HepG2 (cell line): Measurements from ENCODE around the gene XRN1. TPM values are rescaled to one million over a fixed set of nuclear protein-coding genes. Genes with fewer than 3 reads are reported as not detected.
A peak's percentile ranks its signal among the peaks of the same experiment; 100 is the strongest.

Source experiments
- CHD2 ChIP-seq: IDR thresholded peaks from 2 replicates; pipeline ENCODE4 v1.6.1; 2011; ENCODE audit warnings: low read depth, low read length, improper control_type of control experiment
- GABPB1 ChIP-seq: IDR thresholded peaks from 2 replicates; pipeline ENCODE4 v1.6.1; 2016; ENCODE audit warnings: mild to moderate bottlenecking, missing genetic modification reagents, moderate library complexity, missing compliant biosample characterization
- KLF16 ChIP-seq, 2 experiments: sonication (generic) in 1 of 2; formaldehyde crosslinking in 1 of 2; IDR thresholded peaks; 2 replicates each; pipeline versions ENCODE4 v1.6.1 to v1.8.0; 2016 to 2023; ENCODE audit warnings: missing genetic modification reagents in 2 of 2, missing compliant biosample characterization in 1 of 2
- PHF21A ChIP-seq: sonication (generic); formaldehyde crosslinking; IDR thresholded peaks from 2 replicates; pipeline ENCODE4 v1.5.0; 2020; ENCODE audit warnings: mild to moderate bottlenecking, missing genetic modification reagents
- SMAD3 ChIP-seq: sonication (generic); formaldehyde crosslinking; IDR thresholded peaks from 2 replicates; pipeline ENCODE4 v1.4.0; 2020; ENCODE audit warnings: missing genetic modification reagents
- TCF7L2 ChIP-seq: IDR thresholded peaks from 2 replicates; pipeline ENCODE4 v1.6.1; 2011; ENCODE audit warnings: mild to moderate bottlenecking, low read depth, low read length, moderate library complexity
- TFDP1 ChIP-seq: IDR thresholded peaks from 2 replicates; pipeline ENCODE4 v1.6.1; 2016; ENCODE audit warnings: missing compliant biosample characterization, missing genetic modification reagents, borderline replicate concordance
- ZNF318 ChIP-seq: sonication (generic); formaldehyde crosslinking; IDR thresholded peaks from 2 replicates; pipeline ENCODE4 v1.4.0; 2020; ENCODE audit warnings: mild to moderate bottlenecking, missing genetic modification reagents
- ZNF33A ChIP-seq: sonication (generic); formaldehyde crosslinking; IDR thresholded peaks from 2 replicates; pipeline ENCODE4 v1.5.1; 2020; ENCODE audit warnings: missing genetic modification reagents, mild to moderate bottlenecking, moderate library complexity, borderline replicate concordance
- ZNF530 ChIP-seq: sonication (generic); formaldehyde crosslinking; IDR thresholded peaks from 2 replicates; pipeline ENCODE4 v1.5.0; 2020; ENCODE audit warnings: low read depth, mild to moderate bottlenecking, missing genetic modification reagents
- ZNF687 ChIP-seq: sonication (generic); formaldehyde crosslinking; IDR thresholded peaks from 2 replicates; pipeline ENCODE4 v1.5.1; 2020; ENCODE audit warnings: mild to moderate bottlenecking, missing genetic modification reagents, moderate library complexity
- polyA plus RNA-seq, 8 experiments: library from polyadenylated mRNA; depleted of rRNA in 3 of 8; stranded (reverse) in 7 of 8; unstranded in 1 of 8; fragments of >200 nt; fragmentation: Illumina TruSeq in 4 of 8; extraction: Trizol in 4 of 8; gene quantifications; 2 replicates each; pipeline versions ENCODE4 v1.2.1 to v1.2.3, GENCODE V29; 2011 to 2016; ENCODE audit warnings: low read depth in 4 of 8, missing spikeins in 1 of 8, mixed read lengths in 1 of 8; ENCODE audit not compliant: insufficient read depth in 1 of 8
- total RNA-seq, 5 experiments: library from RNA; depleted of rRNA; stranded (reverse); fragments of >200 nt; fragmentation: Illumina TruSeq; extraction: Trizol; gene quantifications; 2 replicates each; pipeline ENCODE4 v1.2.3, GENCODE V29; 2016; ENCODE audit warnings: low read depth in 1 of 5
- TF ChIP-seq, protein P1 (sequence below): sonication (generic); formaldehyde crosslinking; IDR thresholded peaks from 2 replicates; pipeline ENCODE4 v1.5.1; 2020; ENCODE audit warnings: missing genetic modification reagents, mild to moderate bottlenecking, borderline replicate concordance

The XRN1 gene
- total and polyA plus RNA-seq, 2 of the 13 experiments (the other 11 are each of a cell fraction or from before 2014, with no cell fraction given) = 13.2 to 13.3 TPM

DNA sequence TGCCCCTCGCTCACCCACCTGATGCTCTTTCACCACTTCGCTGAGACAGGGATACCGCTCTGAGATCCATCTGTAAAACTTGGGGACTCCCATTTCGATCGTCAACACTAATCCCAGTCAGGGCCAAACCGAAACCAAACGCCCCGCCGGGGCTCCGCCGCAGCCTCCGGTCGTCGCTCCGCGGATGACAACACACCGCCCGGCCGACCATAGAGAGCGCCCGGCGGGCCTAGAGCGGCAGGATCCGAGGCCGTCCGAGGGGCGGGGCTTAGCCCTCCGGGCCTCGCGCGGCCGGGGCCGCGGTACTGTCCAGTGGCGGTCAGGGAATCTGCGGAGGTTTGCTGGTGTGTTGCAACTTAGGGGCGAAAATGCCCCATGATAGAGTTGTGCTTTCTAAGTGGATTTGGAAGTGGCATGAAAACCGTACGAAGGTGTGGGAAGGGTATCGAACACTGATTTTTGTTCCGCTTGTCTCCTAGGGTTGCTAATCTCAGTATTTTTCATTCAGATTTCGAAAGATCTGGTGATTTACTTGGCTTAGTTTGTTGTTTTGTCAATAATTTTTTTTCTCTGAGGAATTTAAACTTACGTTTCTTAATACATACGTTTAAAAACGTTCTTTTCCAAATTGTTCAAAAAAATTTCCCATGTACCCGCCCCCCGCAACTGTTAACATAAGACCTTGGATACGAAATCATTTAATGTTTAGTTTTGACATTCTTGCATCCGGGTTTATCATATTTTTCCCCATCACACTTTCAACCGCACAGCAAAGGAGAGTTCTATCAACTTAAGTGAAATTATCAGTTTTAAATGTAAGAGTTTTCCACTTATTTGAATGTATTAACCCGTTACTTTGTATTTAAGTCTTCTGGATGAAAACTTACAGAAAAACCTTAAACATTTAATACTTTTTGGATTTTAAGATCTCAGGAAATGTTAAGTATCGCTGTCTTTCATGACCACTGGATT, at the start of gene XRN1 (continued):
- TF ChIP-seq ZNF687 = peak; percentile 88
- no peak for TF ChIP-seq ZNF530 (CRISPR knock-in tag)
- peak; percentile 82 for TF ChIP-seq CHD2
- no peak for TF ChIP-seq ZNF33A (CRISPR knock-in tag)
- TF ChIP-seq GABPB1 (CRISPR knock-in tag) = peak; percentile 92
- TF ChIP-seq KLF16 (CRISPR knock-in tag; IDR thresholded peaks at IDR 0.05) = peak in 1 of 2 experiments; percentile 70; a peak in 2 of 4 replicates
- peak; percentile 71; the same call in 1 of the 2 replicates for TF ChIP-seq TFDP1 (CRISPR knock-in tag)
- peak; percentile 23; the same call in 1 of the 2 replicates for TF ChIP-seq SMAD3 (CRISPR knock-in tag)
- TF ChIP-seq, protein P1, sequence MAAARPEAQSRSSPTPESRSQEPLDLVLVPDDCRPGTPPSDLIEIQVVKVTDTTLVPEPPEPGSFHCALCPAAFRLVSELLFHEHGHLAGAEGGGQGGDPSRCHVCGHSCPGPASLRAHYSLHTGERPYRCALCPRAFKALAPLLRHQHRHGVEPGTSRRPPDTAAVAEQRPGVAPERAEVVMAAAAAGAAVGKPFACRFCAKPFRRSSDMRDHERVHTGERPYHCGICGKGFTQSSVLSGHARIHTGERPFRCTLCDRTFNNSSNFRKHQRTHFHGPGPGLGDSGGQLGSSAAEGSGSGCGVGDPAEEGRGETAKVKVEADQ (CRISPR knock-in tag) = peak; percentile 87; the same call in 1 of the 2 replicates
- no peak for TF ChIP-seq TCF7L2
- peak; percentile 46; the same call in 1 of the 2 replicates for TF ChIP-seq PHF21A (CRISPR knock-in tag)
- TF ChIP-seq ZNF318 = no peak
